ENCODE data around the gene TEX11.
"Not testable (repeated sequence)": the region's sequence is repeated elsewhere in the genome, so short reads cannot be mapped to it uniquely, and the experiment has no call there.

Gene TEX11

DNA sequence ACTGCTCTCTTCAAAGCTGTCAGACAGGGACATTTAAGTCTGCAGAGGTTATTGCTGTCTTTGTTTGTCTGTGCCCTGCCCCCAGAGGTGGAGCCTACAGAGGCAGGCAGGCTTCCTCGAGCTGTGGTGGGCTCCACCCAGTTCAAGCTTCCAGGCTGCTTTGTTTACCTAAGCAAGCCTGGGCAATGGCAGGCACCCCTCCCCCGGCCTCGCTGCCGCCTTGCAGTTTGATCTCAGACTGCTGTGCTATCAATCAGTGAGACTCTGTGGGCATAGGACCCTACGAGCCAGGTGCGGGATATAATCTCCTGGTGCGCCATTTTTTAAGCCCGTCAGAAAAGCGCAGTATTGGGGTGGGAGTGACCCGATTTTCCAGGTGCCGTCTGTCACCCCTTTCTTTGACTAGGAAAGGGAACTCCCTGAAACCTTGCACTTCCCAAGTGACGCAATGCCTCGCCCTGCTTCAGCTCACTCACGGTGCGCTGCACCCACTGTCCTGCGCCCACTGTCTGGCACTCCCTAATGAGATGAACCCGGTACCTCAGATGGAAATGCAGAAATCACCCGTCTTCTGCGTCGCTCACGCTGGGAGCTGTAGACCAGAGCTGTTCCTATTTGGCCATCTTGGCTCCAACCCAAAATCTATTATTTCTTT is 338.5 kb downstream of the TEX11 start:
- not testable (repeated sequence) for DNase-seq

GRCh38 chrX:70554948-70555347 is 353.6 kb downstream of the TEX11 start:
- DNase-seq = no peak

GRCh38 chrX:70554523-70554922 is 354.0 kb downstream of the TEX11 start:
- no peak for DNase-seq

- DNase-seq = no peak
These were observed 354.4 kb downstream of the TEX11 start for GRCh38 chrX:70554081-70554480.

GRCh38 chrX:70553516-70553915 is 355.0 kb downstream of the TEX11 start:
- no peak for DNase-seq

GRCh38 chrX:70552130-70552704 is 356.3 kb downstream of the TEX11 start:
- no peak for DNase-seq

DNA sequence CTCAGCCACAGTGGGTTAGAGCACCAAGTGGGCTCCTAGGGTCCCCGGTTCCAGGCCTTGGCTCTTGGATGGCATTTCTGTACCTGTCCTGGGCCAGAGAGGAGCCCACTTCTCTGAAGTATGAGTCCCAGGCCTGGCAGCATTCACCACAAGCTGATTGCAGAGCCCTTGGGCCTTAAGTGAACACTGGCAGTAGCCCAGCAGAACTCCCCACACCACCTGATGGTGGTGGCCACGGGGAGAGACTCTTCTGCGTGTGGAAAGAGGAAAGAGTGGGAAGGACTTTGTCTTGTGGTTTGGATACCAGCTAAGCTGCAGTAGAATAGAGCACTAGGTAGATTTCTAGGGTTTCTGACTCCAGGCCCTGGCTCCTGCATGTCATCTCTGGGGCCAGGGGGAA is 359.1 kb downstream of the TEX11 start:
- no peak for DNase-seq

DNA sequence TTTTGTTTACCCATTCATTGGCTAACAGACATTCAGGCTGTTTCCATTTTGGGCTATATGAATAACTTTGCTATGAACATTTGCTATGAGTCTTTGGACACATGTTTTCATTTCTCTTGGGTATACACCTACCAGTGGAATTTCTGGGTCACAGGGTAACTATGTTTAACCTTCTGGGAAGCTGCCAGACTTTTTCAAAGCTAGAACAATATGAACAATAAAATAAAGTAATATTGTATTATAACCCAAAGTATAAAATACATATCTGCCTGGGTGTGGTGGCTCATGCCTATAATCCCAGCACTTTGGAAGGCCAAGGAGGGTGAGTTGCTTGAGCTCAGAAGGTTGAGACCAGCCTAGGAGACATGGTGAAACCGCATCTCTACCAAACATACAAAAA is 373.3 kb downstream of the TEX11 start:
- DNase-seq = no peak

- no peak for DNase-seq
These were observed 380.7 kb downstream of the TEX11 start for GRCh38 chrX:70527610-70528345.

DNA sequence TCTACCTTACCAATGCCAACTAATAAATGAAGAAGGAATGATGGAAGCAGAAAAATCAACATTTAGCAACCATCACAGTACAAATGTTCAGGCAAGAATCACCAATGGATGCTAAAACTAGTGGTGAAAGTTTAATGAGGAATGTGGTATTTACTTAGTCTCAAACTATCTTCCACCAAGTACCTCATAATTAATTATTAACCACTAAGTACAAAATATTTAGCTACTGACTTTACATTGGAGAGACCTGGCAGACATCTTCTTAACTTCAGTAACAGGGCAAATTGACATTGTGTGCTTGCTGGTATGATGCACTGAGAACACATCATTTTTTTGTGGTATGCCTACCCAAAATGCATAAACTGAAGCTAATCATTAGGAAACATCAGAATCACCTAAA is 381.5 kb downstream of the TEX11 start:
- DNase-seq = no peak

GRCh38 chrX:70525733-70526132 is 382.8 kb downstream of the TEX11 start:
- no peak for DNase-seq

DNA sequence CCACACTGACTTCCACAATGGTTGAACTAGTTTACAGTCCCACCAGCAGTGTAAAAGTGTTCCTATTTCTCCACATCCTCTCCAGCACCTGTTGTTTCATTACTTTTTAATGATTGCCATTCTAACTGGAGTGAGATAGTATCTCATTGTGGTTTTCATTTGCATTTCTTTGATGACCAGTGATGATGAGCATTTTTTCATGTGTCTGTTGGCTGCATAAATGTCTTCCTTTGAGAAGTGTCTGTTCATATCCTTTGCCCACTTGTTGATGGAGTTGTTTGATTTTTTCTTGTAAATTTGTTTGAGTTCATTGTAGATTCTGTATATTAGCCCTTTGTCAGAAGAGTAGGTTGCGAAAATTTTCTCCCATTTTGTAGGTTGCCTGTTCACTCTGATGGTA is 392.8 kb downstream of the TEX11 start:
- DNase-seq = not testable (repeated sequence)

DNA sequence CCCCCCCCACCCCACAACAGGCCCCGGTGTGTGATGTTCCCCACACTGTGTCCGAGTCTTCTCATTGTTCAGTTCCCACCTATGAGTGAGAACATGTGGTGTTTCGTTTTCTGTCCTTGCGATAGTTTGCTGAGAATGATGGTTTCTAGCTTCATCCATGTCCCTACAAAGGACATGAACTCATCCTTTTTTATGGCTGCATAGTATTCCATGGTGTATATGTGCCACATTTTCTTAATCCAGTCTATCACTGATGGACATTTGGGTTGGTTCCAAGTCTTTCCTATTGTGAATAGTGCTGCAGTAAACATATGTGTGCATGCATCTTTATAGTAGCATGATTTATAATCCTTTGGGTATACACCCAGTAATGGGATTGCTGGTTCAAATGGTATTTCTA is 393.2 kb downstream of the TEX11 start:
- DNase-seq = not testable (repeated sequence)

GRCh38 chrX:70509078-70509477 is 399.4 kb downstream of the TEX11 start:
- no peak for DNase-seq

GRCh38 chrX:70508296-70508911 is 400.1 kb downstream of the TEX11 start:
- DNase-seq = no peak

GRCh38 chrX:70505451-70505841 is 403.1 kb downstream of the TEX11 start:
- DNase-seq = no peak

- DNase-seq = no peak
These were observed 403.6 kb downstream of the TEX11 start for GRCh38 chrX:70504772-70505450.

DNA sequence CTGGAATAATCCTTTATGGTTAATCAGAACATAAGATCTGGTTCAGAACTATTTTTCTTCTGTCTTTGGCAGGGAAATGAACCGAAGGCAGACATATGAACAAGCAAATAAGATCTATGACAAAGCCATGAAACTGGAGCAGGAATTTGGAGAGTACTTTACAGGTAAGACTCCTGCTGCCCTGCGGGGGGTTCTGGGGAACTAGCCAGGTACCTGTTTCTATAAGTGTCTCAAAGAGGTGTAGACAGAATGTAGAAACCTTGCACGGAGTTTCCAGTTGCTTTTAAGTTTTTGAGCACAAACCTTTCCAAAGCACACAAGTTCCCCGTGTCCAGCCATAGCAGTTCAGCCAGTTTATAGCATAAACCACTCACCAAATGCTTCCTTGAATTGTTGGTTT is 407.7 kb downstream of the TEX11 start:
- no peak for DNase-seq

DNA sequence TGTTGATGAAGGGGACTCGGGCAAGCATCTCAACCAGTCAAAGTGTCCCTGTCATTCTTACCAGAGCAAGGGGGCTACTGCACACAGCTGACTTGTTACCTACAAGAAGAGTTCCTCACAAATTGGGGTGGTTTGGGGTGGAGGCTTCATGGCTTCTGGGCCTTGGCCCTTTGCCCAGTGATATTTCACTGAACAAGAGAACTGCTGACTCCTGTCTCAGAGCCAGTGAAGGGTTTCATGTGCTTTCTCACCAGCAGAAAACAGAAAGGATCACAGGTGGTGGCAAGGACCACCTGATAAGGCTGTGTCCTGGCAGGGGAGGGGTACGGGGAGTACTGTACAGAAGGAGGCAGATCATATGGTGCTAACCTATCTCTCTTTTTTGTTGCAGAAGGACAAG is 410.4 kb downstream of the TEX11 start:
- DNase-seq = no peak

DNA sequence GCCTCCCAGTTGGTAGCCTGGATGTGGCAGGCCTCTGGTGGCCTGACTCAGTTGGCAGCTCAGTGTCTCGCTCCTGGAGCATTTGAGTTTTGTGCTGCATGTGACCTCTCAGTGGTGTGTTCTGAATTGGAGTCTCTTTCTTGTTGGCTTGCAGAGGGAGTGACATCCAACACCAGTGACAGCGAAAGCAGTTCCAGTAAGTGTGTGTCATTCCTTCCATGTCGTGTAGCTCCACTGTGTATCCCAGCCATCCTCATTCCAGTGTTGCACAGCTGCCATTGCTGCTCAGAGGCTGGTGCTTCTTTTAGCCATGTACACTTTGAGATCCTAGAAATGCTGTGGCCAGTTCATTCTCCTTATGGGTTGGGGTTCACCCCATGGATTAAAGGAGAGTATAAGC is 411.5 kb downstream of the TEX11 start:
- DNase-seq = no peak

GRCh38 chrX:70496491-70496890 is 412.0 kb downstream of the TEX11 start:
- DNase-seq = no peak

DNA sequence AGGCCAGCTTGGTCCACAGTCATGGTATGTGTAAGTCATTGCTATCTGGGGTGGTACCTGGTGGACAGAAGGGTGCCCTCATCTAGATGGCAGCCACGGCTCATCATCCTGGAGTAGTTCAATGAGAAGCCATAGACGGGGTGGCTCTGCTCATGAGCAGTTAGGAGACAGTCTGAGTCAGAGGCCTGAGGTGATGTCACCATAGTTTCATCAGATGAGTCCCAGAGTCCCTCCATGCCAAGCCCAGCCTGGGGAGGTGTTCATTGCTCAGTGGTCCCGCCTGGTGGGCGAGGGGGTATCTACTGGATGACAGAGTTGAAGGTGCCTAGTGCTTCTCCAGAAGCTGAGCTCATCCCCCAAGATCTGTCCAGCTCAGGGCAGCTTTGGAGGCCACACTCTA is 414.1 kb downstream of the TEX11 start:
- DNase-seq = no peak

DNA sequence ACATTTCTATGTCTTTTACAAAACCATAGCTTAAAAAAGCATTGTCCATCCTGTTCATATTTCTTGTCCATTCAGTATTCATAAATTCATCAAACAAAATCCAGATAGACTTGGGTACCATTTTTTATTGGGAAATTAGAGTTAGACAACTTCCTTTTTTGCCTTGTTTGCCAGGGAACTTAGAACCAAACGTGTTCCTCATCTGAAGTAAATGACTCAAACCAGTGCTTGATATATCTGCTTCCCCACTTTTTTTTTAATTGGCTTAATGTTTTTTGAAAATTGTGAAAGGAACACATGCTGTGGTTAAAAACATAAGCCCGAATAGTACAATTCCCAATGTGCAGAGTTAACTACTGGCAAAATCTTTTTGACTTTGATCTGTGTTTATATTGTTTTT is 419.7 kb downstream of the TEX11 start:
- no peak for DNase-seq
